ENCODE data around the gene ENOPH1. TPM values are rescaled to one million over a fixed set of nuclear protein-coding genes. Genes with fewer than 3 reads are reported as not detected.
"Not testable (repeated sequence)": the region's sequence is repeated elsewhere in the genome, so short reads cannot be mapped to it uniquely, and the experiment has no call there.

The ENOPH1 gene
- 10 to 100 TPM; 16.9 to 20.5 (median 18.0) TPM for polyA plus RNA-seq

GRCh38 chr4:82430193-82430963 lies at the start of gene ENOPH1, which contains the start of gene HNRNPDL:
Gene ENOPH1, plus strand, starts transcription at chr4:82430590. Its CDS starts 240 bp downstream, at chr4:82430830.
Gene HNRNPDL, minus strand, starts transcription at chr4:82430462. Its CDS starts 772 bp downstream, at chr4:82429690.
- H3K27ac ChIP-seq (ENCODE audit: low read depth, low read length), result peak within 1 kb of the TSS; percentile 85
- 0 to 1% (median 0%) methylated on average over 57 to 83 of the region's 83 CpGs for WGBS, 3 donors

GRCh38 chr4:82380831-82381230 lies 49.6 kb upstream of the ENOPH1 start:
- 86 to 91% (median 91%) methylated on average over 4 of the region's 4 CpGs for WGBS, 3 donors
- no peak overlapping the region for H3K27ac ChIP-seq (ENCODE audit: low read depth, low read length)

- WGBS, 3 donors, result 73 to 97% (median 95%) methylated on average over 3 of the region's 3 CpGs
- H3K27ac ChIP-seq (ENCODE audit: low read depth, low read length), result no peak overlapping the region
These were observed 49.2 kb upstream of the ENOPH1 start for GRCh38 chr4:82381235-82381634.

- no peak overlapping the region for H3K27ac ChIP-seq (ENCODE audit: low read depth, low read length)
- WGBS, 3 donors, result 75 to 91% (median 85%) methylated on average over 2 of the region's 2 CpGs
These were observed 48.6 kb upstream of the ENOPH1 start for GRCh38 chr4:82381661-82382296.

- WGBS, 3 donors, result 73 to 81% (median 76%) methylated on average over 2 of the region's 2 CpGs
- no peak overlapping the region for H3K27ac ChIP-seq (ENCODE audit: low read depth, low read length)
These were observed 47.6 kb upstream of the ENOPH1 start for GRCh38 chr4:82382751-82383150.

DNA sequence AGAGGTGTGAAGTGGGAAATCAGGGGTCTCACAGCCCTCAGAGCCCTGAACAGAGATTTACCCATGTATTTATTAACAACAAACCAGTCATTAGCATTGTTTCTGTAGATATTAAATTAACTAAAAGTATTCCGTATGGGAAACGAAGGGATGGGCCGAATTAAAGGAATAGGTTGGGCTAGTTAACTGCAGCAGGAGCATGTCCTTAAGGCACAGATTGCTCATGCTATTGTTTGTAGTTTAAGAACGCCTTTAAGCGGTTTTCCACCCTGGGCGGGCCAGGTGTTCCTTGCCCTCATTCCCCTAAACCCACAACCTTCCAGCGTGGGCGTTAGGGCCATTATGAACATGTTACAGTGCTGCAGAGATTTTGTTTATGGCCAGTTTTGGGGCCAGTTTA lies 44.1 kb upstream of the ENOPH1 start:
- WGBS, 3 donors, result 92 to 97% (median 93%) methylated on average over 8 of the region's 8 CpGs
- H3K27ac ChIP-seq (ENCODE audit: low read depth, low read length), result not testable (repeated sequence)

GRCh38 chr4:82388405-82388804 lies 42.0 kb upstream of the ENOPH1 start:
- no peak overlapping the region for H3K27ac ChIP-seq (ENCODE audit: low read depth, low read length)
- WGBS, 3 donors, result 70 to 88% (median 86%) methylated on average over 1 of the region's 1 CpG

DNA sequence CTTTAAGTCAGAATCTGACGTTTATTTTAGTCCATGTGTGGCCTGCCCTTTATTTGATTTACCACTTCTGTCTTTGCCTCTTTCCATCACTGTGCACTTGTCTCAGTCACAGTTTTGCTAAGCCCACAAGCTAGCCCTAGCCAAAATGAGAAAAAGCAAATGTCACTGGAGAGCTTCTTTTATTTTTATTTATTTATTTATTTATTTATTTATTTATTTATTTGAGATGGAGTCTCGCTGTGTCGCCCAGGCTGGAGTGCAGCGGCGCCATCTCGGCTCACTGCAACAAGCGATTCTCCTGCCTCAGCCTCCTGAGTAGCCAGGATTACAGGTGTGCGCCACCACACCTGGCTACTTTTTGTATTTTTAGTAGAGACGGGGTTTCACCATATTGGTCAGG lies 40.3 kb upstream of the ENOPH1 start:
- WGBS, 3 donors, result 87 to 94% (median 93%) methylated on average over 9 of the region's 9 CpGs

DNA sequence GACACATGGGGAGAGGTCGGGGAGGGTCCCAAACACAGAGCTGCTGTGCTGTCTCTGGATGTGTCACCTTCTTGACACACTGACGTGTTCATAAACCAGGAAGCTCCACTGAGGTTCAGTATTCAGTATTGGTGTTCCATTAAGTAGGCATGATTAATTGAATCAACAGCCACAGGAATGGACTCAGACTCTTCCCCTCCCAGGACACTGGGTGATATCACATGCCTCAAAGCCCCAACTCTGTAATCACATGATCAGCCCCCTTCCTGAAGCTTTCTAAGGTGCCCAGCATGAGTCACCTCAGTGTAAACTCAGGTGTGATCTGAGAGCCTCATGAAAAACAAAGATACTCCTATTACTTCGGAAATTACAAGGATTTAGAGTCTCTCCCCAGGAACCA lies 35.5 kb upstream of the ENOPH1 start:
- WGBS, 3 donors, result 87 to 94% (median 88%) methylated on average over 3 of the region's 3 CpGs

More for the DNA sequence above, 40.3 kb upstream of the ENOPH1 start:
- not testable (repeated sequence) for H3K27ac ChIP-seq (ENCODE audit: low read depth, low read length)

GRCh38 chr4:82397527-82397926 lies 32.9 kb upstream of the ENOPH1 start:
- no peak overlapping the region for H3K27ac ChIP-seq (ENCODE audit: low read depth, low read length)
- 86 to 93% (median 91%) methylated on average over 3 of the region's 3 CpGs for WGBS, 3 donors

More for the DNA sequence above, 35.5 kb upstream of the ENOPH1 start:
- no peak overlapping the region for H3K27ac ChIP-seq (ENCODE audit: low read depth, low read length)

- no peak overlapping the region for H3K27ac ChIP-seq (ENCODE audit: low read depth, low read length)
- WGBS, 3 donors, result 67 to 82% (median 75%) methylated on average over 1 of the region's 1 CpG
These were observed 32.1 kb upstream of the ENOPH1 start for GRCh38 chr4:82398263-82398662.

DNA sequence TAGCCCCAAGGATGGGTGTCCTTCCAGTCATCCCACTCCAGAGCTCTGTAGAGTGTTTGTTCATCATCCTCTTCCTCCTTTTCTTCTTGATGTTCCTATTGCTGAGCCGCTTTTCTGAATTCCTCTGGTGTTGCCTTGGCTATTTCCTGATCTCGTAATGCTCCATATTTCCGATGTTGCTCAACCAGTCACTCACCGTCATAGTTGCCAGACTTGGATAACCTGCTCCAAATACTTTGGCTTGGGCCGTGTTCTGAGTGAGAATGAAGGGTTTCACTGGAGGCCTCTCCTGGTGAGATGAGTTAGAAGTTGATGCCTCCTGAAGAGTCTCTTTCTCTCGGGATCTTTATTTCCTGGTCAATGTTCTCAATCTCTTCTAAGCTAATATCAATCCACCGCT lies 28.8 kb upstream of the ENOPH1 start:
- no peak overlapping the region for H3K27ac ChIP-seq (ENCODE audit: low read depth, low read length)
- 87 to 90% (median 89%) methylated on average over 7 of the region's 7 CpGs for WGBS, 3 donors

GRCh38 chr4:82402196-82402775 lies 28.1 kb upstream of the ENOPH1 start:
- H3K27ac ChIP-seq (ENCODE audit: low read depth, low read length), result no peak overlapping the region
- WGBS, 3 donors, result 92 to 95% (median 94%) methylated on average over 17 of the region's 17 CpGs

GRCh38 chr4:82403725-82404124 lies 26.7 kb upstream of the ENOPH1 start:
- 28 to 67% (median 38%) methylated on average over 1 of the region's 1 CpG for WGBS, 3 donors
- H3K27ac ChIP-seq (ENCODE audit: low read depth, low read length), result no peak overlapping the region

GRCh38 chr4:82415061-82415460 lies 15.3 kb upstream of the ENOPH1 start:
- H3K27ac ChIP-seq (ENCODE audit: low read depth, low read length), result not testable (repeated sequence)
- WGBS, 3 donors, result 90 to 94% (median 93%) methylated on average over 10 to 11 of the region's 11 CpGs

- no peak overlapping the region for H3K27ac ChIP-seq (ENCODE audit: low read depth, low read length)
- WGBS, 3 donors, result 81 to 86% (median 84%) methylated on average over 12 of the region's 12 CpGs
These were observed 14.4 kb upstream of the ENOPH1 start for GRCh38 chr4:82415922-82416365.

- no peak overlapping the region for H3K27ac ChIP-seq (ENCODE audit: low read depth, low read length)
- 61 to 84% (median 74%) methylated on average over 3 of the region's 3 CpGs for WGBS, 3 donors
These were observed 10.9 kb upstream of the ENOPH1 start for GRCh38 chr4:82419451-82419850.

DNA sequence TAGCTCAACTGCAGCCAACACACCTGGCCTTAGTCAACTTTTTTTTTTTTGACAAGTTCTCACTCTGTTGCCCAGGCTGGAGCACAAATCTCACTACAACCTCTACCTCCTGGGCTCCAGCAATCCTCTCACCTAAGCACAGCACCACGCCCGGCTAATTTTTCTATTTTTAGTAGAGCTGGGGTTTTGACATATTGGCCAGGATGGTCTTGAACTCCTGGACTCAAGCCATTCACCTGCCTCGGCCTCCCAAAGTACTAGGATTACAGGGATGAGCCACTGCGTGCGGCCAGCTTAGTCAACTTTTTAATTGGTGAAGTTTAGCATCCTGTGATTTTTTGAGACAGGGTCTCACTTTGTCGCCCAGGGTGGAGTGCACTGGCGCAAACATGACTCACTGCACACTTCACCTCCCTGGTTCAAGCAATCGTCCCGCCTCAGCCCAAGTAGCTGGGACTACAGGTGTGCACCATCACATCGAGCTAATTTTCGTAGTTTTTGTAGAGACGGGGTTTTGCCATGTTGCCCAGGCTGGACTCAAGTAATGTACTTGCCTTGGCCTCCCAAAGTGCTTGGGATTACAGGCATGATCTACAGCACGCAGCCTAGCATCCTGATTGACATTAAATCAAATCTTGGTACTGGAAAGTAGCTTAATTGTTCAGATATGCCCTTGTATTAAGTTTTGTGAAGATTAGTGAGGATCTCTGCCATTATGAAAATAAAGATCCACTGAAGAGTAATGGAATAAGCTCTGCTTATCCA lies 8.4 kb upstream of the ENOPH1 start:
- no peak overlapping the region for H3K27ac ChIP-seq (ENCODE audit: low read depth, low read length)
- WGBS, 3 donors, result 81 to 90% (median 87%) methylated on average over 13 of the region's 13 CpGs

- 87 to 88% (median 87%) methylated on average over 5 of the region's 5 CpGs for WGBS, 3 donors
These were observed 7.8 kb upstream of the ENOPH1 start for GRCh38 chr4:82422616-82423015.

More at GRCh38 chr4:82422616-82423015, 7.8 kb upstream of the ENOPH1 start:
- H3K27ac ChIP-seq (ENCODE audit: low read depth, low read length), result no peak overlapping the region
